Trophoblast cell (in vitro differentiated cells and primary cell): Measurements from ENCODE around the gene MAGEF1.

Experiments used
- DNase-seq, 2 donors: peaks; one replicate each; pipeline ENCODE4 v3.0.0-alpha.2; 2016
- H2AFZ ChIP-seq: 2 replicates; pipeline ENCODE4 v1.6.1; 2013; ENCODE audit warnings: low read length, moderate library complexity, mild to moderate bottlenecking; ENCODE audit not compliant: insufficient read depth, poor library complexity
- H2AK5ac ChIP-seq: 2 replicates; pipeline ENCODE4 v1.6.1; 2013; ENCODE audit warnings: mild to moderate bottlenecking, low read length
- H2BK120ac ChIP-seq: 2 replicates; pipeline ENCODE4 v1.6.1; 2013; ENCODE audit warnings: low read length, mild to moderate bottlenecking, moderate library complexity; ENCODE audit not compliant: insufficient read depth, poor library complexity
- H2BK12ac ChIP-seq: 2 replicates; pipeline ENCODE4 v1.6.1; 2013; ENCODE audit warnings: mild to moderate bottlenecking, low read length, moderate library complexity
- H2BK5ac ChIP-seq: 2 replicates; pipeline ENCODE4 v1.6.1; 2013; ENCODE audit warnings: low read length, low read depth, moderate library complexity, mild to moderate bottlenecking; ENCODE audit not compliant: poor library complexity
- H3K14ac ChIP-seq: 2 replicates; pipeline ENCODE4 v1.6.1; 2013; ENCODE audit warnings: mild to moderate bottlenecking, low read length
- H3K18ac ChIP-seq: 2 replicates; pipeline ENCODE4 v1.6.1; 2013; ENCODE audit warnings: mild to moderate bottlenecking, low read length
- H3K23ac ChIP-seq: 2 replicates; pipeline ENCODE4 v1.6.1; 2013; ENCODE audit warnings: low read length
- H3K27ac ChIP-seq: 2 replicates; pipeline ENCODE4 v1.5.1; 2013; ENCODE audit warnings: low read depth, mild to moderate bottlenecking, inconsistent platforms, low read length, moderate library complexity
- H3K27me3 ChIP-seq: 2 replicates; pipeline ENCODE4 v1.6.1; 2013; ENCODE audit warnings: inconsistent platforms, mild to moderate bottlenecking, low read length, moderate library complexity; ENCODE audit not compliant: insufficient read depth
- H3K36me3 ChIP-seq, 2 experiments: 1 replicate in 1 of 2; 2 replicates in 1 of 2; pipeline ENCODE4 v1.6.1; 2013; ENCODE audit warnings: low read length in 2 of 2, mild to moderate bottlenecking in 2 of 2, moderate library complexity in 1 of 2; ENCODE audit not compliant: insufficient read depth in 2 of 2, control insufficient read depth in 1 of 2
- H3K4ac ChIP-seq: 2 replicates; pipeline ENCODE4 v1.6.1; 2013; ENCODE audit warnings: low read depth, mild to moderate bottlenecking, low read length, moderate library complexity
- H3K4me1 ChIP-seq, 2 experiments: 1 replicate in 1 of 2; 2 replicates in 1 of 2; pipeline ENCODE4 v1.6.1; 2013; ENCODE audit warnings: low read length in 2 of 2, mild to moderate bottlenecking in 2 of 2, moderate library complexity in 1 of 2; ENCODE audit not compliant: insufficient read depth in 2 of 2, control insufficient read depth in 1 of 2
- H3K4me2 ChIP-seq: 2 replicates; pipeline ENCODE4 v1.6.1; 2013; ENCODE audit warnings: inconsistent platforms, mild to moderate bottlenecking, low read length, moderate library complexity
- H3K4me3 ChIP-seq: 2 replicates; pipeline ENCODE4 v1.5.1; 2013; ENCODE audit warnings: mild to moderate bottlenecking, low read depth, low read length, inconsistent platforms
- H3K79me1 ChIP-seq: one replicate; pipeline ENCODE4 v1.6.1; 2013; ENCODE audit warnings: low read length
- H3K79me2 ChIP-seq: 2 replicates; pipeline ENCODE4 v1.6.1; 2013; ENCODE audit warnings: low read length, mild to moderate bottlenecking; ENCODE audit not compliant: control insufficient read depth, insufficient read depth, poor library complexity
- H3K9ac ChIP-seq: 2 replicates; pipeline ENCODE4 v1.6.1; 2013; ENCODE audit warnings: mild to moderate bottlenecking, low read length
- H3K9me3 ChIP-seq: 2 replicates; pipeline ENCODE4 v1.6.1; 2013; ENCODE audit warnings: low read depth, mild to moderate bottlenecking, control low read depth, inconsistent platforms, low read length; ENCODE audit not compliant: insufficient read depth
- H4K12ac ChIP-seq: 2 replicates; pipeline ENCODE4 v1.6.1; 2013; ENCODE audit warnings: low read depth, mild to moderate bottlenecking, low read length, moderate library complexity
- H4K8ac ChIP-seq: 2 replicates; pipeline ENCODE4 v1.6.1; 2013; ENCODE audit warnings: low read depth, mild to moderate bottlenecking, low read length, moderate library complexity
- H4K91ac ChIP-seq: one replicate; pipeline ENCODE4 v1.6.1; 2013; ENCODE audit warnings: low read depth, mild to moderate bottlenecking, low read length, moderate library complexity
- WGBS: extraction: QIAGEN DNeasy Blood & Tissue Kit; methylation state at CpG from one replicate; pipeline ENCODE4 v1.1.7; 2013; ENCODE audit warnings: missing lambda C conversion rate; ENCODE audit not compliant: insufficient read length, insufficient coverage; ENCODE audit errors: extremely low coverage; 5-methylcytosine and 5-hydroxymethylcytosine counted together

Gene MAGEF1

DNA sequence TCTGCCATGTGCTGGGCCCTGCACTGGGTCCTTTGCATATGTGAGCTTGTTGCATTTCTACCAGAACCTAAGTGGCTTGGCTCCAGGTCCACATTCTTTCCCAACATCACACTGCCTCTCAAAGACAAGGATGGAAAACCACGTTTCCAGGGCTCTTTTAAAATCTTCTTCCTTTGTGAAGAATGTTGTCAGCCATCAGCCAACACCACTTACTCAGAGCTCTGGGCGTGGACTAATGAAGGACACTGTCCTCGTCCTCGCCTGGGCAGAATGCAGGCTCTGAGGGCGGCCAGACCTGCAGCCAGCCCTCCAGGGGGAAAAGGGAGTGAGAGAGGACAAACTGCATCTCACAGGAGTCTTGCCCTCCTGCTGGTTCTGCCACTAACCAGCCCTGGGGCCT, 49.7 kb downstream of the MAGEF1 start:
- H2BK12ac ChIP-seq: no peak overlapping the region
- DNase-seq: peak; percentile 70 to 80
- no CpG with 5 or more reads among the region's 5 CpGs for WGBS
- no peak overlapping the region for H2AFZ ChIP-seq
- no peaks in the 10 kb centered on the region for H3K27me3 ChIP-seq
- no peak overlapping the region for H3K14ac ChIP-seq
- no peak overlapping the region for H4K91ac ChIP-seq
- H4K8ac ChIP-seq: no peak overlapping the region
- H3K79me1 ChIP-seq: peaks cover 15% of the 10 kb centered on the region
- no peak overlapping the region for H3K27ac ChIP-seq
- H3K23ac ChIP-seq: no peak overlapping the region
- no peak overlapping the region for H2AK5ac ChIP-seq
- H3K79me2 ChIP-seq: peaks cover 3% of the 10 kb centered on the region
- no peak overlapping the region for H3K18ac ChIP-seq
- no peak overlapping the region for H3K4me2 ChIP-seq
- H3K4me3 ChIP-seq: no peak overlapping the region
- no peaks in the 10 kb centered on the region for H3K9me3 ChIP-seq
- H3K9ac ChIP-seq: no peak overlapping the region
- no peaks in the 10 kb centered on the region for H3K36me3 ChIP-seq
- no peak overlapping the region for H2BK5ac ChIP-seq
- H3K4me1 ChIP-seq: peaks cover 26 to 28% of the 10 kb centered on the region in 2 experiments
- H4K12ac ChIP-seq: no peak overlapping the region
- H2BK120ac ChIP-seq: no peak overlapping the region
- H3K4ac ChIP-seq: no peak overlapping the region

DNA sequence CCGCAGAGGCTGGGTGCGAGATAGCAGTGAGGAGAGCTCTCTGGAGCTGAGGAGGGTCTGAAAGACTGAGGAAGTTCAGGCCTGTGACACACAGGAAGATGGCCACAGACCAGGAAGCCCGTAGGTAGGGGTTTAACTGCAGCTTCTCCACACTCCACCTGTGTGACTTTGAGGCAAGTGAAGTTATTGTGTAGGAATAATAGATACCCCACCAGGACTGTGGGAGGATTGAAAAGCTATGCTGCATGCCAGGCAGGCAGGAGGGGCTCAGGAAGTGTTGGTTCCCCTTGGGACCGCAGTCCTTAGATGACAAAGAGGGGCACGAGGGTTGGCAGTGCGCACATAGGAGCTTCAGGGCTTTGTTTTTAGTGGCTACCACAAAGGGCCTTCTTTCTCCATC, 50.9 kb downstream of the MAGEF1 start:
- Histone ChIP-seq H2BK5ac (no peak overlapping the region), H3K18ac (no peak overlapping the region), H4K91ac (no peak overlapping the region), H3K14ac (no peak overlapping the region), H3K4me1 (peaks cover 34 to 37% of the 10 kb centered on the region in 2 experiments), H2AFZ (no peak overlapping the region), H3K27ac (no peak overlapping the region), H4K8ac (no peak overlapping the region), H3K4ac (no peak overlapping the region), H2BK120ac (no peak overlapping the region), H3K36me3 (no peaks in the 10 kb centered on the region), H3K27me3 (no peaks in the 10 kb centered on the region), H3K9me3 (no peaks in the 10 kb centered on the region), H3K23ac (no peak overlapping the region), H3K4me3 (no peak overlapping the region), H3K9ac (no peak overlapping the region), H2AK5ac (no peak overlapping the region), H3K79me2 (peaks cover 3% of the 10 kb centered on the region), H3K4me2 (no peak overlapping the region), H3K79me1 (peaks cover 21% of the 10 kb centered on the region), H2BK12ac (no peak overlapping the region), H4K12ac (no peak overlapping the region)
- WGBS: no CpG with 5 or more reads among the region's 6 CpGs
- DNase-seq: no peak
